H1 (cell line): ENCODE measurements around the gene OSBPL3. TPM values are rescaled to one million over a fixed set of nuclear protein-coding genes. Genes with fewer than 3 reads are reported as not detected.

Source experiments
- KDM1A ChIP-seq: fragments of 200-600, 300-600 bp; sonication (generic); IDR thresholded peaks from 2 replicates; pipeline ENCODE4 v1.7.1; 2016; ENCODE audit warnings: mild to moderate bottlenecking, low read length, borderline replicate concordance
- SIX5 ChIP-seq: IDR thresholded peaks from 2 replicates; pipeline ENCODE4 v1.6.1; 2011; ENCODE audit warnings: mild to moderate bottlenecking, low read depth, low read length
- SP1 ChIP-seq: IDR thresholded peaks from 2 replicates; pipeline ENCODE4 v1.6.1; 2011; ENCODE audit warnings: low read depth, low read length
- TBP ChIP-seq: IDR thresholded peaks from 2 replicates; pipeline ENCODE4 v1.6.1; 2011; ENCODE audit warnings: low read depth, low read length, improper control_type of control experiment
- polyA plus RNA-seq, 7 experiments: library from polyadenylated mRNA; depleted of rRNA in 3 of 7; stranded (reverse) in 5 of 7; unstranded in 2 of 7; fragments of >200 nt in 5 of 7; fragments of 200-250 nt in 2 of 7; gene quantifications; 1 replicate in 5 of 7; 2 replicates in 1 of 7; 4 replicates in 1 of 7; pipeline versions ENCODE4 v1.2.1 to v1.2.3, GENCODE V29; 2011 to 2013; ENCODE audit warnings: missing spikeins in 2 of 7, mixed read lengths in 2 of 7
- total RNA-seq: library from RNA; stranded (reverse); fragmentation: NEBNext Ultra II Directional; extraction: Animal tissue kit (Norgen Biotek cat#: 25700); gene quantifications from 2 replicates; pipeline ENCODE4 v1.2.1, GENCODE V29; 2021

Gene OSBPL3
- total and polyA plus RNA-seq, 2 of the 8 experiments (the other 6 are each of a cell fraction or from before 2014, with no cell fraction given) = 2.8 to 13.9 TPM

DNA sequence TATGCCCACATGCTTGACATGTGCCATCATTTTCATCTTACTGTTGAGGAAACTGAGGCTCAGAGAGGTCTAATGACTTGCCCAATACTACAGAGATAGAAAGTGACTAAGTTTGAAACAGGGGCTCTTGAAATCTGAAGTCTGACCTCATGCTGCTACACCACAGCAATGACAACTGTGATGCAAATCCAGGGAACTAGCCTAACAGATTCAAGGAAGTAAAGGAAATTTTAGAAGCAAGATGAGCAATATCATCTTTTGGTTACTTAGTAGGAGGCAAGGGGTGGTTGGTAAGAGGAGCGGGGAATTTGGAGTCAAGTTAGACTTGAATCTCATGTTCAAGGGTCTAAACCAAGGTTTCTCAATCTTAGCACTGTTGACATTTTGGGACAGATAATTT is 26.3 kb upstream of the OSBPL3 start (continued):
- TF ChIP-seq TBP = no peak
- no peak for TF ChIP-seq SIX5
- TF ChIP-seq SP1 = no peak
- no peak for TF ChIP-seq KDM1A
